SK-N-SH treated with all-trans-retinoic acid at 6 μM for 48 hours (cell line): ENCODE data around the gene SEMG2.

Source experiments
- ATAC-seq: fragments of 200-7000 bp; cut with Tn5 transposase; 3 replicates; pipeline ENCODE4 v1.9.1; 2020; ENCODE audit warnings: mild to moderate bottlenecking, moderate library complexity
- ARNTL ChIP-seq: fragments of 450-650 bp; formaldehyde crosslinking; IDR thresholded peaks from 2 replicates; pipeline ENCODE4 v1.5.0; 2020; ENCODE audit warnings: low read depth, mild to moderate bottlenecking, moderate library complexity, borderline replicate concordance
- BACH2 ChIP-seq: fragments of 250-450 bp; sonication (Bioruptor Pico); IDR thresholded peaks from 2 replicates; pipeline ENCODE4 v1.9.0; 2021; ENCODE audit warnings: mild to moderate bottlenecking, borderline replicate concordance
- CREB5 ChIP-seq: fragments of 250-450 bp; sonication (Bioruptor Pico); IDR thresholded peaks from 2 replicates; pipeline ENCODE4 v1.5.1; 2020; ENCODE audit warnings: low read depth, mild to moderate bottlenecking, moderate library complexity
- CSRNP3 ChIP-seq: fragments of 250-450 bp; sonication (Bioruptor Pico); IDR thresholded peaks from 2 replicates; pipeline ENCODE4 v1.5.1; 2021; ENCODE audit warnings: mild to moderate bottlenecking, moderate library complexity
- ESRRG ChIP-seq: fragments of 250-450 bp; sonication (Bioruptor Pico); IDR thresholded peaks from 2 replicates; pipeline ENCODE4 v1.6.1; 2021; ENCODE audit warnings: mild to moderate bottlenecking
- GLIS3 ChIP-seq: fragments of 250-450 bp; sonication (Bioruptor Pico); IDR thresholded peaks from 2 replicates; pipeline ENCODE4 v1.5.0; 2020; ENCODE audit warnings: mild to moderate bottlenecking, moderate library complexity
- ISL1 ChIP-seq: fragments of 250-450 bp; sonication (Bioruptor Pico); IDR thresholded peaks from 2 replicates; pipeline ENCODE4 v2.1.2; 2022; ENCODE audit warnings: mild to moderate bottlenecking, moderate library complexity
- OSR1 ChIP-seq: fragments of 250-450 bp; sonication (Bioruptor Pico); IDR thresholded peaks from 2 replicates; pipeline ENCODE4 v1.8.0; 2022; ENCODE audit warnings: moderate library complexity, mild to moderate bottlenecking, inconsistent platforms
- PATZ1 ChIP-seq: fragments of 250-450 bp; sonication (Bioruptor Pico); IDR thresholded peaks from 2 replicates; pipeline ENCODE4 v1.8.0; 2020; ENCODE audit warnings: mild to moderate bottlenecking, moderate library complexity, borderline replicate concordance
- POU6F1 ChIP-seq: fragments of 250-450 bp; sonication (Bioruptor Pico); IDR thresholded peaks from 2 replicates; pipeline ENCODE4 v1.8.0; 2021; ENCODE audit warnings: low read depth, mild to moderate bottlenecking, moderate library complexity, borderline replicate concordance
- PPARA ChIP-seq: fragments of 250-450 bp; sonication (Bioruptor Pico); IDR thresholded peaks from 2 replicates; pipeline ENCODE4 v1.5.0; 2020; ENCODE audit warnings: mild to moderate bottlenecking, borderline replicate concordance
- RARB ChIP-seq: fragments of 250-450 bp; sonication (Bioruptor Pico); IDR thresholded peaks from 2 replicates; pipeline ENCODE4 v1.8.0; 2021; ENCODE audit warnings: mild to moderate bottlenecking, moderate library complexity
- SNAI2 ChIP-seq: fragments of 250-450 bp; sonication (Bioruptor Pico); IDR thresholded peaks from 2 replicates; pipeline ENCODE4 v1.5.0; 2020; ENCODE audit warnings: mild to moderate bottlenecking, moderate library complexity
- TCF4 ChIP-seq: fragments of 250-450 bp; sonication (Bioruptor Pico); IDR thresholded peaks from 2 replicates; pipeline ENCODE4 v1.8.0; 2021; ENCODE audit warnings: mild to moderate bottlenecking, moderate library complexity, borderline replicate concordance
- TOX ChIP-seq: fragments of 250-450 bp; sonication (Bioruptor Pico); IDR thresholded peaks from 2 replicates; pipeline ENCODE4 v1.8.0; 2021; ENCODE audit warnings: mild to moderate bottlenecking, moderate library complexity, borderline replicate concordance
- TSHZ2 ChIP-seq: fragments of 250-450 bp; sonication (Bioruptor Pico); IDR thresholded peaks from 2 replicates; pipeline ENCODE4 v1.5.0; 2020; ENCODE audit warnings: mild to moderate bottlenecking, moderate library complexity
- ZC3H10 ChIP-seq: fragments of 250-450 bp; sonication (Bioruptor Pico); IDR thresholded peaks from 2 replicates; pipeline ENCODE4 v1.5.1; 2021; ENCODE audit warnings: mild to moderate bottlenecking, moderate library complexity
- ZFP3 ChIP-seq: fragments of 250-450 bp; sonication (Bioruptor Pico); IDR thresholded peaks from 2 replicates; pipeline ENCODE4 v1.5.0; 2020; ENCODE audit warnings: mild to moderate bottlenecking, moderate library complexity
- ZFP30 ChIP-seq: fragments of 450-650 bp; formaldehyde crosslinking; IDR thresholded peaks from 2 replicates; pipeline ENCODE4 v1.5.0; 2022; ENCODE audit warnings: mild to moderate bottlenecking, moderate library complexity
- ZNF565 ChIP-seq: fragments of 450-650 bp; formaldehyde crosslinking; conservative IDR thresholded peaks from 2 replicates; pipeline ENCODE4 v1.5.0; 2020; ENCODE audit warnings: low read depth, mild to moderate bottlenecking, moderate library complexity
- ZNF70 ChIP-seq: fragments of 450-650 bp; formaldehyde crosslinking; IDR thresholded peaks from 2 replicates; pipeline ENCODE4 v1.5.0; 2020; ENCODE audit warnings: mild to moderate bottlenecking, moderate library complexity
- ZNF8 ChIP-seq: fragments of 450-650 bp; formaldehyde crosslinking; IDR thresholded peaks from 2 replicates; pipeline ENCODE4 v1.5.0; 2020; ENCODE audit warnings: mild to moderate bottlenecking, moderate library complexity

SEMG2 gene

GRCh38 chr20:45258259-45258658, 37.1 kb downstream of the SEMG2 start:
- no peak for TF ChIP-seq PPARA (CRISPR knock-in tag)
- TF ChIP-seq ARNTL, result no peak
- TF ChIP-seq ZFP3, result no peak
- TF ChIP-seq SNAI2, result no peak
- TF ChIP-seq ZNF8 (CRISPR knock-in tag), result no peak
- no peak for TF ChIP-seq TSHZ2
- no peak for TF ChIP-seq BACH2 (CRISPR knock-in tag)
- no peak for TF ChIP-seq ZNF70 (CRISPR knock-in tag)
- ATAC-seq, result no peak

GRCh38 chr20:45258664-45259063, 37.5 kb downstream of the SEMG2 start:
- ATAC-seq, result no peak
- no peak for TF ChIP-seq ZNF70 (CRISPR knock-in tag)
- no peak for TF ChIP-seq ZNF565 (CRISPR knock-in tag)
- TF ChIP-seq CSRNP3 (CRISPR knock-in tag), result no peak
- no peak for TF ChIP-seq BACH2 (CRISPR knock-in tag)
- TF ChIP-seq POU6F1 (CRISPR knock-in tag), result no peak
- TF ChIP-seq OSR1, result no peak
- no peak for TF ChIP-seq SNAI2
- no peak for TF ChIP-seq PATZ1 (CRISPR knock-in tag)
- no peak for TF ChIP-seq GLIS3 (CRISPR knock-in tag)
- no peak for TF ChIP-seq ZNF8 (CRISPR knock-in tag)
- TF ChIP-seq ESRRG (CRISPR knock-in tag), result no peak
- TF ChIP-seq ISL1 (CRISPR knock-in tag), result no peak
- no peak for TF ChIP-seq ZC3H10 (CRISPR knock-in tag)
- TF ChIP-seq ZFP30 (CRISPR knock-in tag), result no peak
- no peak for TF ChIP-seq CREB5 (CRISPR knock-in tag)
- TF ChIP-seq ARNTL, result no peak
- TF ChIP-seq TOX (CRISPR knock-in tag), result no peak
- TF ChIP-seq ZFP3, result no peak
- no peak for TF ChIP-seq TCF4 (CRISPR knock-in tag)
- TF ChIP-seq RARB, result no peak

GRCh38 chr20:45263556-45264266, 42.5 kb downstream of the SEMG2 start:
- TF ChIP-seq CREB5 (CRISPR knock-in tag), result no peak
- TF ChIP-seq PPARA (CRISPR knock-in tag), result no peak
- no peak for TF ChIP-seq CSRNP3 (CRISPR knock-in tag)
- TF ChIP-seq ZNF8 (CRISPR knock-in tag), result no peak
- no peak for TF ChIP-seq ZFP3
- TF ChIP-seq TOX (CRISPR knock-in tag), result no peak
- TF ChIP-seq ZFP30 (CRISPR knock-in tag), result no peak
- no peak for TF ChIP-seq TCF4 (CRISPR knock-in tag)
- no peak for TF ChIP-seq ZNF565 (CRISPR knock-in tag)
- TF ChIP-seq PATZ1 (CRISPR knock-in tag), result no peak
- TF ChIP-seq ESRRG (CRISPR knock-in tag), result no peak
- ATAC-seq, result no peak
